ENCODE data around the gene TACSTD2.
"Not testable (repeated sequence)": the region's sequence is repeated elsewhere in the genome, so short reads cannot be mapped to it uniquely, and the experiment has no call there.

Gene TACSTD2

DNA sequence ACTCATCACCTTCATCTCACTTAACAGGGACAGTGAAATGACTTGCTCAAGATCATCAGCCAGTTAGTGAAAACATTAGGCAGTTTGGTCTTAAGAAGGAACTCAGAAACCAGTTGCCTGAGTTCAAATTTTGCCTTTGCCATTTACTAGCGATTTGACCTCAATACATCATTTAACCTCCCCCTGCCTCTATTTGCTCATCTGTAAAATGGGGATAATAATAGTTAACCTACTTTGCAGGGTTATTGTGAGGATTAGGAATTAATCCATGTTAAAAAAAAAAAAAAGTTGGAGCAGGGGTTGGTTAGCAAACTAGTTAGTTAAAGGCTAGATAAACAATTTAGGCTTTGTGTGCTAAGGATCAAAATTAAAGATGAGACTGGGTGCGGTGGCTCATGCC, 10.6 kb upstream of the TACSTD2 start:
- no peak for DNase-seq (ENCODE audit: low spot score)

DNA sequence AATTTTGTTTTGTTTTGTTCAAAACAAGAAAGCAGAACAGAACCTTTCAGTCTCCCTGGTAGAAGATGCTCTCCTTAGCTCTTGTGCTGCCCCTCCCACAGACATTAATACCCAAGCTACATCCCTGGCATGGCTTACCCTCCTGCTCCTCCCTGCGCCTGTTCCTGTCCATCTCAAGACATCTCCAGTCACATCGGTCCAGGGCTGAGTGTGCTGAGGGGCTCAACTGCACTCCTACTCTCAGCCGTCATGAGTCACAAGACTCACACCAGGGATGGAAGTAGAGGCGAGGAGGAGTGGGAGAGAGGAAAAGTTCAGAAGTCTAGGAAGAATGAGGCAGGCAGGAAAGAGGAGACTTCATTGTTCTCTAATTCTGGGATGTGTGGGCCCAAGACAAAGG, 9.2 kb upstream of the TACSTD2 start:
- no peak for DNase-seq (ENCODE audit: low spot score)

DNA sequence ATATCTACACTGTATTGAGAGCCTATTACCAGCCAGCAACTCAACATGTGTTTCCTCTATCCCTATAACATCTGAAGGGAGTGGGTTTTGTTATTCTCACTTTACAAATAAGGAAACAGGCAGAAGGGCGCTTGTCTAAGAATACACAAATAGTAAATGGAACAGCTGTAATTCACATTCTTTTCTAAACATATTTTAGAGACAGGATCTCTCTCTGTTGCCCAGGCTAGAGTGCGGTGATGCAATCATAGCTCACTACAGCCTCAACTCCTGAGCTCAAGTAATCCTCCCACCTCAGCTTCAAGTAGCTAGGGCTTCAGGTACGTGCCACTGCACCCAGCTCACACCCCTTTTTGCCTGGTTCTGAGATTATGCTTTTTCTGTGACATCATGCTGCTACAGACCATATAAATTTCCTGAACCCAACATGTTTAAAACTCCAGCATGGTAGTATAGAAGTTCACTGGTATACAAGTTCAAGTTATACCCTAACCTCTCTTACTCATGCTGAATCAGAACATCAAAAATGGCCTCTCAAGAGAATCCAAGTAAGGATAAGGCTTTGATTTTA, 8.6 kb upstream of the TACSTD2 start:
- DNase-seq (ENCODE audit: low spot score): no peak

DNA sequence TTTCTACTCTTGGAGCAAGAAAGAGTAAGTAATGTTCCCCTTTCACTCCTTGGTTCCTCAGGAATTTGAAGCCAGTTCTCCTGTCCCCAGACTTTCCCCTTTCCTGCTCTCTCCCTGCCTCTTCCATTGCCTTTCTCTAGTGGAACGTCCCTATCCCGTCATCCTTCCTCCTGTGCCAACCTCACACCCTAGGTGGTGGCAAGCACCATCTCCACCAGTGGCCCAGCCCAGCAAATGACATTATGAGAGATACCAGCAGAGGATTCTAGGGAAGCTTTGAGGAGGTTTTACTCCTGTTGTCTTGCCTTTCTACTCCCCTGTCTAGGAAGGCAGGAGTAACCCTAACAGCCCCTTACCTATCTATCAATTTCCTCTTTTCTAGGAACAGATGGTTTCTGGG, 8.1 kb upstream of the TACSTD2 start:
- DNase-seq (ENCODE audit: low spot score): no peak

DNA sequence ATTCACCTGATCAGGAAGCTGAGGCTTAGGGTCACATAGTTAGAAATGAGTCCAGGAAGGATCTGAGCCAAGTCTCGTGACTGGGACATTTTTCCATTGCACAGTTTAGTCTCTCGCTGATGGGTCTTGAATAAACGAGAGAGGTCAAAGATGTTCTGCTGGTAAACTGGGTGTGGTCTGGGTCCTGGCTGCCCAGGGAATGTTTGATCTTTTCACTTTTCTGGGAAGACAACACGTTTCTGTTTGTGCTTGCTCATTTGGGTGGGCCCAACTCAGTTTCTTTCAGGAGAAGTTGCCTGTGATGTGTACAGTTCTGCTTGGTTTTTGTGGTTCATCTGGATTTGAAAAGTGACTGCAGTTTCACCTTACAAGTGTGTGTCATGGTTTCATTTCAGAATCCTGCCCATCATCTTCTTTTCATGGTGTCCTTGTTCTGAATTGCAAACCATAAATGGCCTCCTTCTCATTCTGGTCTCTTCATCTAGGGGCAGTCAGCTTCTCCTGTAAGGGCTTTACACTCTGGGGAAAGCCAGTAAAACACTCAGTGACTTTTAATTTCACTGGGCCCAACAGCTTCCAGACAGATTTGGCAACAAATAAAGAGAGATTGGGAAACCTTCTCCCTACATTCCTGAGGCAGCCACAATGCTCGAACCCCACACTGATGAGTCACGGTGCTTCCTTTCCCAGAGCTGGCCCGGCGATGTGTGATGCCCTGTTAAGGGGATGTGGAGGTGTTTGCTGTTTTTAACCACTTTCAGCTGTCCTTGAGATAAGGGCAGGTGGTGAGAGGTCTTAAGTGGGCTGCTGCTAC, 7.2 kb upstream of the TACSTD2 start:
- DNase-seq (ENCODE audit: low spot score): peak; percentile 66

DNA sequence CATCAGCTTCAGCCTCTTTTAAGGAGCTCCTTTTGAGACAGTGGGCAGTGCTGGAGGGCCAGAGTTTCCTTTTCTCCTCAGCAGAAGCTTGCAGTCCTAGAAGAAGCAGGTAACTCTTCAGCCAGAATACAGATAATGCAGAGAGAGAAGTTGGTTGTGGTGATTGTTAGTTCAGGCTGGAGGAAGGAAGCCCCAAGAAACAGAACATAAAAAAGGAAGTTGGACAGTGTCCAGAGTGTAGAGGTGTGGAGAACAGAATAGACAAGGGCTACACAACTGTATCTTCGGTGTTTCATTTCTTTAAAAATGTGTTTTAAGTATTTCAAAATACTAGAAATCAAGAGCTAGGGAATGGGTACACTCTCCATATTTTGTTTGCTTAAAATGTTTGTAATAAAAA, 6.4 kb upstream of the TACSTD2 start:
- DNase-seq (ENCODE audit: low spot score): no peak

DNA sequence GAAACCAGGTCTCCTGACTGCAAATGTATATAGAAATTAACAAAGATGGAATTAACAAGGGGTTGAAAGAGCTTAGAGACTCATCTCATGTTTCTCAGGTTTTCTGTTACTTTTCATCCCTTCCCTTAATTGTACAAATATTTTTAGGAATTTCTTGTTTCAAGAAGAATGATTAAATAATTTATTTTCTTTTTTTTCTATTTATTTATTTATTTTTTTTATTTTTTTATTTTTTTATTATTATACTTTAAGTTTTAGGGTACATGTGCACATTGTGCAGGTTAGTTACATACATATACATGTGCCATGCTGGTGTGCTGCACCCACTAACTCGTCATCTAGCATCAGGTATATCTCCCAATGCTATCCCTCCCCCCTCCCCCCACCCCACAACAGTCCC, 5.1 kb upstream of the TACSTD2 start:
- DNase-seq (ENCODE audit: low spot score): not testable (repeated sequence)

DNA sequence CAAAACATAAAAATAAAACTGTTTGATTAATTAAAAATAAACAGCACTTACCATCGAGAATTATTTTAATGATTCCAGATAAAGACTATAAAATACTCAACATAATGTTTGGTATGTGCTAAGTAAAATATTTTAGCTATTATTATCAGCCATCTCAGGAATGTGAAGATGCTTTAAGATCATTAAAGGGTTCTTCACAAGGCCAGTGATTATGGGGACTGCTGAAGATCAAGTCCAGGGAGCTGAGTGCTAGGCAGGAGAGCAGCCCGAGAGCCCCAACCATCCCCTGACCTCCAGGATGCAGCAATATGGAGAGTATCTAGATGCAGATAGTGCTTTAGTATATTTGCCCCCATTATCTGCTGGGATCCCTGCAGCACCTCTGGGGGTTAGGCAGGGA, 4.6 kb upstream of the TACSTD2 start:
- DNase-seq (ENCODE audit: low spot score): no peak

DNA sequence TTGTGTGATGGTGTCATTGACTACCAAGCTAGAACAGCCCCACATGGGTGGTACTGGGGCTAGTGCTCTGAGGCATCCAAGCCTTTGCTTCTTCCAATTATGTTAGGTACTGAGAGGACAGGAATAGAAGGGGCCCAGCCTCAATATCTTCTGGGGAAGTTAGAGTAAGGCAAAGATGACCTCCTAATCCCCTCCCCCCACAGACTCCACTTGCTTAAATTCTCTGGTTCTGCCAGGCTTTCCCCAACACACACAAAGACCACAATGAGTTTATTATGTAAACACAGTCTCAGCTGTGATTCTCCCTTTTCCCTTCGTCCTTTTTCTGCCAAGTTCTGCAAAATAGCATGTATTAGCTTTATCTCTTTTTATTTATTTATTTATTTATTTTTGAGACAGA, 3.1 kb upstream of the TACSTD2 start:
- DNase-seq (ENCODE audit: low spot score): no peak

DNA sequence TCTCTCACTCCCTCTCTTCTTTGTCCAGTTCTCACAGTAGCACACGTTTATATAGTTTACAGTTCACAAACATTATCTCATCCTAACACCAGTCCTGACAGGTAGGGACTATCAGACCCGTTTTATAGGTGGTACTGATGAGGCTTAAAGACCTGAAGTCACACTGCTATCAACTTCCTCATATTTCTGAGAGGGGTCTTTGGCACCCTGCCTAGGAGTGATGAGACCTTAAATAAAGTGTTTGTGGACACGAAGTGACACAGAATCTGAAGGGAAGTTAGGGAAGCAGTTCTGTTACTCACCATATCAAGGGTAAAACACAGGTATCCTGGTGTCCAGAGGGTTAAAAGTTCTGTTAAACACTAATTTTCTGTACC, 590 bp upstream of the TACSTD2 start:
- no peak for DNase-seq (ENCODE audit: low spot score)

DNA sequence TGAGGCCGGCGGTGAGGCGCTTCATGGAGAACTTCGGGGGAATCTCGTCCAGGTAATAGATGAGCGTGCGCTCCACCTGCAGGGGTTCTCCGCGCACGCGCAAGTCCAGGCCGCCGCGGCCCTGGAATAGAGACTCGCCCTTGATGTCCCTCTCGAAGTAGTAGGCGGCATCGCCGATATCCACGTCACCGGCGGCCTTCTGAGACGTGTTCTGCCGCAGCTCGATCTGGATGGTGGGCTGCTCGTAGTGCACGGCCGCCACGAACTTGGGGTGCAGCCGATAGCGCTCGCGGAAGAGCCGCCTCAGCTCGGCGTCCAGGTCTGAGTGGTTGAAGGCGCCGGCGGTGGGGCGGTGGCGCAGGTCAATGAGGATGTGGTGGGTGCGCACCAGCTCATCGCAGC, 726 bp downstream of the TACSTD2 start:
- no peak for DNase-seq (ENCODE audit: low spot score)

DNA sequence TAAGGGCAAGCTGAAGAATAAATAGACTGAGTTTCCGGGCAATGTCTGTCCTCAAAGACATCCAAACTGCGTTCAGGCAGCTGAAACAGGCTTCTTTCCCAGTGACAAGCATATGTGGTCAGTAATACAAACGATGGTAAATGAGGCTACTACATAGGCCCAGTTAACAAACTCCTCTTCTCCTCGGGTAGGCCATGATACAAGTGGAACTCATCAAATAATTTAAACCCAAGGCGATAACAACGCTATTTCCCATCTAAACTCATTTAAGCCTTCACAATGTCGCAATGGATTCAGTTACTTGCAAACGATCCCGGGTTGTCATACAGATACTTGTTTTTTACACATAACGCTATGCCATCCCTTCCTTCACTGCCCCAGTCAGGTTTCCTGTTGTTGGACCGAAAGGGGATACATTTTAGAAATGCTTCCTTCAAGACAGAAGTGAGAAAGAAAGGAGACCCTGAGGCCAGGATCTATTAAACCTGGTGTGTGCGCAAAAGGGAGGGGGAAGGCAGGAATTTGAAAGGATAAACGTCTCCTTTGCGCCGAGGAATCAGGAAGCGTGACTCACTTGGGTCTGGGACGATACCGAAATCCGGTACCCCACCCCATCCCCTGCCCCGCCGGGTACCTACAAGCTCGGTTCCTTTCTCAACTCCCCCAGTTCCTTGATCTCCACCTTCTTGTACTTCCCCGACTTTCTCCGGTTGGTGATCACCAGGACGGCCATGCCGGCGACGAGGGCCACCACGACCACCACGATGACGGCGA, 1.3 kb downstream of the TACSTD2 start:
- DNase-seq (ENCODE audit: low spot score): no peak

DNA sequence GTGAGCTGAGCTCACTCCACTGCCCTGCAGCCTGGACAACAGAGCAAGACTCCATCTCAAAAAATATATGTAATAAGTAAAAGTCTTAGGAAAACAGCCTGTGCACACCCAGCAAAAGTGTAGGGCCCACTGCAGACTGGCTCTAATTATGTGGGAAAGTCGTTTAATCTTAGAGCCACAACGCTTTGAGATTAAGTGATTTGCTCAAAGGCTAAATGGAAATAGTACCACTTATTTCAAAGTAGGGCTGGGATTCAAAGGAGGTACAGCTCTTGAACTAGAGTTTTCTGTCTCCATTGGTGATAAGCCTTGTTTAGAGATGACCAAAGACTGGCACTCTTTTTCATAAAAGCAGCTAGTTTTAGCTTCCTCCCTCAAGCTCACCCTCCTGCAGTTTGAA, 2.2 kb downstream of the TACSTD2 start:
- no peak for DNase-seq (ENCODE audit: low spot score)

DNA sequence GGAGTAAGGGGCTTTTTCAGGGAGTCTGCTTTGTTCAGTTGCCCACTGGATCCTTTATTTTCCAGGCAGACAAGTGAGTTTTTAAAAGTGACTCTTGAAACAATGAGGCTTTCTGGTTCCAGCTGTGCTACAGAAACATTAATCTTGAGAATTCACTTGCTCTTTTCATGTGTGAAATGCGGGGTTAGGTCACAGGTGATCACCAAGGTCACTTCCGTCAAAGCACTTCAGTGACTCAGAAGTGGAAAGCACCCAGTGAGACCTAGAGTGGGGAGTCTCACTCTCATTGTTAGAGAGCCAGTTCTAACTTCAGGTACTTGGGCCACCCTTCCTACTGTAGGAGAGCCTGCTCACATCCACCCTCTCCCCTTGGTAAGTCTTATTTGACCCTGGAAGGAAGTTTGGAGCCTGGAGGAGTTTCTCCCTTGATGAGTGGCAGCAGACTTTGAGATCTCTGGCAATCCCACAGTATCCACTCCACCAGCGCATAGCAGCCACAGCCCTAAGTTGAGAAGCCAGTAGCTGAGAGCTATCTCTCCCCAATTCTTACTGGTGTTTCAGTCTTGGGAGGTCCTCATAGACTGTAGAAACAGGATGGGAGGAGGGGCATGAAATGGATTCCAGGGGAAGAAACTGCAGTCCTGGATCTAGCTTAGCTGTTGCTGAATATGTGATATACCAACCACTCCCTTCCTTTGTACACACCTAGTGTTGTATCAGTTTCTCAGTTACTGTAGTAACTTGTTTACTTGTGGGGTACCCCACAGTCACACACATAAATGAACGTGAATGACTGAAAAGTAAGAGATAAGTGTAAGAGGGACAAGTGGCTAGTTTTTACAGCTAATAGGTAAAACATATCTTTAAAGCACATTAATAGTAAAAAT, 3.1 kb downstream of the TACSTD2 start:
- DNase-seq (ENCODE audit: low spot score): no peak

DNA sequence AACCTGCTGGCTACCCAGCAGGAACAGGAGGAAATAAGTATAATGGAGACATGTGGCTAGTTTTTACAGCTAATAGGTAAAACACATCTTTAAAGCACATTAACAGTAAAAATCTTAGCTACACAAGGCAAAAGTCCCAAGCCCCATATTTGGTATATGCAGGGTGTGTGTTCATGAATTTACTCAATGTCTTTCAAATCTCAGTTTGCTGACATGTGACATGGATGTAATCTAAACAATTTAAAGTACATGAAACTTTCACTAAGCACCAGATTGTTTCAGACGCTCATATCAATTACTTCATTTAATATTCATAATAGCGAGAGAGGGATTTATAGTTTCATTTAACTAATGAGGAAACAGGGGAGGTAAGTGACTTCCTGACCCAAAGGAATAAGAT, 3.9 kb downstream of the TACSTD2 start:
- DNase-seq (ENCODE audit: low spot score): no peak

DNA sequence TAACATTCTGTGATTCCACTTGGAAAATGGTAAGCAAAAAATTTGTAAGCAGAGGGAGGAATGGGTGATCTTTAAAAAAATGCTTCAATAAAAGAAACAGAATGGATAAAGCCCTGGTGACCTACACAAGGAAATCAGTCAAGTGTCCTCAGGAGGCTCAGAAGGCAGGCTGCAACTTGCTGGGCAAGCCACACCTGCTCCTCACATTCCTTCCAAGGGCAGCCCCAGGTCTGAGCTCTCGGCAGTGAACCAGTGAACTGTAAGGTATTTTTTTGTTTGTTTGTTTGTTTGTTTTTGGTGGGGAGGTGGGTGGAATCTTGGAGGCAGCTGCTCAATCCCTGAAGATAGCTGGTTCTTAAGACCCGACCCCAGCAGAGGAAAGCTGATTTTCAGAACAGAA, 4.4 kb downstream of the TACSTD2 start:
- peak; percentile 11 for DNase-seq (ENCODE audit: low spot score)

DNA sequence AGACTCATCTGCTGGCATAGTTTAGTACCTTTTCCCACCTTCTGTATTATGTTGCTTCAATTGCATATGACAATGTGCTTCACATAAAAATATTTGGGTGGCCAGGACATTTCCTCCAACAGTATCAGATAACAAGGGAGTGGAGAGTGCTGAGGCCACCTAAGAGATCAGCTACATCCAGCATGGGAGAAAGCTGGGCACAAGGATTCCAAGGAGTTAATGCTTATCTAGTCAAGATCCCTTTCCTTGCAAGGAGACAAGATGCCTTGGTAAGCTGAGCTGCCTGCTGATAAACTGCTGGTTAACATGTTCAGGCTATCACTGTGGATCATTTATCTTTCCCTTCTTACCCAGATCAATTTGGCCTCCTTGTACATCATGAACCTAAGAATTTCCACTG, 5.4 kb downstream of the TACSTD2 start:
- DNase-seq (ENCODE audit: low spot score): no peak

DNA sequence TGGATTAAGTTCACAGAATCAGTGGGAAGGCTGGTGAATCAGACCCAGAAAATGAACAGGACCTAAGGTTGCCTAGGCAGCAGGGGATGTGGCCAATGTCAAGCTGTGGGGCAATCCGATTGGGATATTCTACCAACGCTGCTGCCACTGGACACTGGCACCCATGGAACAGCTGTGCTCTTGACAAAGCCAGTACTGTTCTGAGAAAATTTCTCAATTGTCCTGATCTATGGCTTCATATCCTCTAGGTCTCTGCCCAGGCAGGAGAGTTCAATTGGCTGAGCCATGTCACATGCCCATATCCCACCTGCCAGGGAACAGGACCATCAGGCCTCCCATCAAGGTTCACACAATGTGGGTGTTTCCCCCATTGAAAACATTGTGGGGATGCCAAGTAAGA, 6.2 kb downstream of the TACSTD2 start:
- no peak for DNase-seq (ENCODE audit: low spot score)

DNA sequence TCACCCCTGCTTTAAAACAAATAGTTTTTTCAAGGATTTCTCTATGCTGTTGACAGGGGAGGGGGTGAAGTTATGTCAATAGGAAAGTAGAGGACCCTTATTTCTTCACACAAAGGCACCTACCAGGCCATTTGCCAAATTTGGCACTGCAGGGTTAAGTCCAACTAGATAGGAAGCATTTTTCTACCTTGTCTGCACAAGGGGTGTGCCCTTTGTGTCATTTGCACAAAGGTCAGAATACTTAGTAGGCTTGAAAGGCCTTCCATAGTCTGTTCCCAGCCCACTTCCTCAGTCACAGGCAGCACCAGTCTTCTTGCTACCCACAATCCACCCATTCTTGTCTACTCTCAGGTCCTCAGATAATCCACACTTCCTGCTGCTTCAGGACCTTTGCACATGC, 7.0 kb downstream of the TACSTD2 start:
- no peak for DNase-seq (ENCODE audit: low spot score)

DNA sequence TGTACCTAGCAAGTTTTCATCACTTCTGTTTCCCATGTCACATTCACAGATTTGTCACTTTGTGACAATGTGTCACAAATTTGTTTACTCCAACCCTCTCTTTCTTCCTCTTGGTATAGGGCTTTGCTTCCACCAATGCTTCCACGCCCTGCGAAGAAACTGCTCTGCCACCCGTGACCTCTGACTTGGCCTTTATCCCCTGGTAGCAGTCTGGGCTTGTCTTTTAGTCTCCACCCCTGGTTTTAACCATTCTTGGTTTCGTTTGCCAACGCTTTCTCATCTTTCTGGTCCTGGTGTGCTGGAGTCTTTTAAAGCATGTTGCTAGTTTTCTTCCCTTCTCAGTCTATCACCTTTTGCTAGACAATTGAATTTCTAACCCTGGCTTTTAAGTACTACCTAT, 8.1 kb downstream of the TACSTD2 start:
- no peak for DNase-seq (ENCODE audit: low spot score)

DNA sequence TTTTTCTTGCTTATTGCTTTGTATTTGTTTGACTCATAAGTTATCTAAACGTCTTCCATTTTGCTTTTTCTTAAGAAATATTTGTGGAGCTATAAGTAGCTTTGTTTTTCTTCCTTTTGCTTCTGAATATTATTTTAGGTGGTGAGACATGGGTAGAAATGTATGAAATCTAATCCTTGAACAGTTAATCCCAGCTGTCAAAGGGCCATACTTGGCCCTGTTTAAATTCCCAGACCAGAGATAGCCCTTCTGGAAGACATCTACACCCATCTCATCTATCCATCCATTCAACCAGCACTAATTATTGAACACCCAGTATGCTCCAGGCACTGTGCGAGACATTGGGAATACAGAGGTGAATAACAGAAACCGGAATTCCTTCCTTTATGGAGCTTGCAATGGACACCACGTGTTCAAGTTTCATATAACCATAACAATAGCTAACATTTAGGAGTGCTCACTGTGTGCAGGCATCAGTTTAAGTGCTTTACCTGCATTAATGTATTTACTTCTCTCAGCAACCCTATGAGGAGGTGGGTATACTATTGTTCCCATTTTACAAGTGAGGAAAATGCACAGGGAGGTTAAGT, 8.7 kb downstream of the TACSTD2 start:
- no peak for DNase-seq (ENCODE audit: low spot score)

DNA sequence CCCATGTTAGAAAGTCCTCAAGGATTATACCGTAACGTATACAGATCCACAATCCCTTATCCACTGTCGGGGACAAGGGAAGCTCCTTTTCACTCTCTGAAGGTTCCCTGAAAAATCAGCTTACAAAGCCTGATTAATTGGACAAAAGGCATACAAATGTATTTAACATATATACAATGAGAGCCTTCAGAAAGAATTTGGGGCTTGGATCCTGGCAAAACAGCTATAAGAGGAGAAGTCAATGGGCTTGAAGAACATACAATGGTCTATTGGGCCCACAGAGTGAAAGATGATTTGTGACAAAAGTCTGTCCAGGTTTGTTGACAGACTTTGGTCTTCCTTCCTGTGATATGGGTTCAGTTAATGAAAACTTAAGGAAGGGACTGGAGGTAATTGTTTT, 10.7 kb downstream of the TACSTD2 start:
- DNase-seq (ENCODE audit: low spot score): no peak
